HepG2 (cell line): ENCODE data around the gene CTBP1. TPM values are rescaled to one million over a fixed set of nuclear protein-coding genes. Genes with fewer than 3 reads are reported as not detected.

Experiments
- ELK4 ChIP-seq: sonication (generic); formaldehyde crosslinking; IDR thresholded peaks from 2 replicates; pipeline ENCODE4 v1.9.0; 2021; ENCODE audit warnings: missing genetic modification reagents, borderline replicate concordance
- HIVEP1 ChIP-seq: sonication (generic); formaldehyde crosslinking; IDR thresholded peaks from 2 replicates; pipeline ENCODE4 v1.4.0; 2020; ENCODE audit warnings: mild to moderate bottlenecking, missing genetic modification reagents
- HMG20B ChIP-seq: conservative IDR thresholded peaks from 2 replicates; pipeline ENCODE4 v1.6.1; 2016; ENCODE audit warnings: missing genetic modification reagents, missing compliant biosample characterization
- HNRNPH1 ChIP-seq: fragments of 200-400 bp; formaldehyde crosslinking; optimal IDR thresholded peaks from 2 replicates; pipeline ENCODE3; 2017; ENCODE audit warnings: mild to moderate bottlenecking, low read depth, low read length
- ISL2 ChIP-seq: sonication (generic); formaldehyde crosslinking; IDR thresholded peaks from 2 replicates; pipeline ENCODE4 v1.5.0; 2020; ENCODE audit warnings: missing genetic modification reagents
- JUND ChIP-seq: sonication (generic); formaldehyde crosslinking; IDR thresholded peaks from 2 replicates; pipeline ENCODE4 v1.8.0; 2022; ENCODE audit warnings: mild to moderate bottlenecking, missing genetic modification reagents
- KLF13 ChIP-seq: sonication (generic); formaldehyde crosslinking; IDR thresholded peaks from 2 replicates; pipeline ENCODE4 v1.4.0; 2020; ENCODE audit warnings: mild to moderate bottlenecking, missing genetic modification reagents
- KMT2A ChIP-seq: sonication (generic); formaldehyde crosslinking; IDR thresholded peaks from 2 replicates; pipeline ENCODE4 v1.4.0; 2020; ENCODE audit warnings: missing genetic modification reagents
- MAF1 ChIP-seq: sonication (generic); formaldehyde crosslinking; IDR thresholded peaks from 2 replicates; pipeline ENCODE4 v1.5.0; 2020; ENCODE audit warnings: missing genetic modification reagents, borderline replicate concordance
- PBX2 ChIP-seq: IDR thresholded peaks from 2 replicates; pipeline ENCODE4 v1.6.1; 2016; ENCODE audit warnings: control low read depth
- POLR2A ChIP-seq, 2 experiments: IDR thresholded peaks; 2 replicates each; pipeline ENCODE4 v1.6.1; 2011; ENCODE audit warnings: low read depth in 2 of 2, low read length in 2 of 2, mild to moderate bottlenecking in 1 of 2, moderate library complexity in 1 of 2; ENCODE audit not compliant: insufficient read depth in 1 of 2
- RBAK ChIP-seq: sonication (generic); formaldehyde crosslinking; IDR thresholded peaks from 2 replicates; pipeline ENCODE4 v1.5.1; 2020; ENCODE audit warnings: mild to moderate bottlenecking, missing genetic modification reagents
- SCMH1 ChIP-seq: sonication (generic); formaldehyde crosslinking; IDR thresholded peaks from 2 replicates; pipeline ENCODE4 v1.9.0; 2021; ENCODE audit warnings: missing genetic modification reagents, mild to moderate bottlenecking, borderline replicate concordance
- SETDB1 ChIP-seq: sonication (generic); formaldehyde crosslinking; IDR thresholded peaks from 2 replicates; pipeline ENCODE4 v1.5.1; 2020; ENCODE audit warnings: missing genetic modification reagents, mild to moderate bottlenecking, borderline replicate concordance
- SMAD9 ChIP-seq: sonication (generic); formaldehyde crosslinking; IDR thresholded peaks from 2 replicates; pipeline ENCODE4 v1.5.1; 2020; ENCODE audit warnings: mild to moderate bottlenecking, missing genetic modification reagents
- STAG1 ChIP-seq: sonication (generic); formaldehyde crosslinking; IDR thresholded peaks from 2 replicates; pipeline ENCODE4 v1.4.0; 2020; ENCODE audit warnings: missing genetic modification reagents
- THAP8 ChIP-seq: sonication (generic); formaldehyde crosslinking; IDR thresholded peaks from 2 replicates; pipeline ENCODE4 v1.5.1; 2020; ENCODE audit warnings: missing genetic modification reagents, mild to moderate bottlenecking, borderline replicate concordance
- YEATS2 ChIP-seq: sonication (generic); formaldehyde crosslinking; IDR thresholded peaks from 2 replicates; pipeline ENCODE4 v1.4.0; 2020; ENCODE audit warnings: missing genetic modification reagents, borderline replicate concordance
- ZBTB8A ChIP-seq: sonication (generic); formaldehyde crosslinking; IDR thresholded peaks from 2 replicates; pipeline ENCODE4 v1.4.0; 2020; ENCODE audit warnings: mild to moderate bottlenecking, low read depth, missing genetic modification reagents, borderline replicate concordance
- ZNF274 ChIP-seq: sonication (generic); formaldehyde crosslinking; IDR thresholded peaks from 2 replicates; pipeline ENCODE4 v1.5.1; 2020; ENCODE audit warnings: mild to moderate bottlenecking, missing genetic modification reagents
- ZNF501 ChIP-seq: sonication (generic); formaldehyde crosslinking; IDR thresholded peaks from 2 replicates; pipeline ENCODE4 v1.5.1; 2020; ENCODE audit warnings: mild to moderate bottlenecking, moderate library complexity, missing genetic modification reagents
- ZNF564 ChIP-seq: sonication (generic); formaldehyde crosslinking; IDR thresholded peaks from 2 replicates; pipeline ENCODE4 v1.8.1; 2023; ENCODE audit warnings: mild to moderate bottlenecking, missing genetic modification reagents
- ZNF569 ChIP-seq: sonication (generic); formaldehyde crosslinking; IDR thresholded peaks from 2 replicates; pipeline ENCODE4 v1.5.0; 2020; ENCODE audit warnings: mild to moderate bottlenecking, missing genetic modification reagents, moderate library complexity, borderline replicate concordance
- ZNF703 ChIP-seq: sonication (generic); formaldehyde crosslinking; IDR thresholded peaks from 2 replicates; pipeline ENCODE4 v1.5.1; 2020; ENCODE audit warnings: missing genetic modification reagents, mild to moderate bottlenecking, moderate library complexity, borderline replicate concordance
- ZNF710 ChIP-seq: sonication (generic); formaldehyde crosslinking; IDR thresholded peaks from 2 replicates; pipeline ENCODE4 v1.5.0; 2020; ENCODE audit warnings: mild to moderate bottlenecking, missing genetic modification reagents, borderline replicate concordance
- ZSCAN12 ChIP-seq: sonication (generic); formaldehyde crosslinking; IDR thresholded peaks from 2 replicates; pipeline ENCODE4 v1.9.0; 2021; ENCODE audit warnings: mild to moderate bottlenecking, missing genetic modification reagents
- polyA plus RNA-seq, 8 experiments: library from polyadenylated mRNA; depleted of rRNA in 3 of 8; stranded (reverse) in 7 of 8; unstranded in 1 of 8; fragments of >200 nt; fragmentation: Illumina TruSeq in 4 of 8; extraction: Trizol in 4 of 8; gene quantifications; 2 replicates each; pipeline versions ENCODE4 v1.2.1 to v1.2.3, GENCODE V29; 2011 to 2016; ENCODE audit warnings: low read depth in 4 of 8, missing spikeins in 1 of 8, mixed read lengths in 1 of 8; ENCODE audit not compliant: insufficient read depth in 1 of 8
- total RNA-seq, 5 experiments: library from RNA; depleted of rRNA; stranded (reverse); fragments of >200 nt; fragmentation: Illumina TruSeq; extraction: Trizol; gene quantifications; 2 replicates each; pipeline ENCODE4 v1.2.3, GENCODE V29; 2016; ENCODE audit warnings: low read depth in 1 of 5

CTBP1 gene
- total and polyA plus RNA-seq, 2 of the 13 experiments (the other 11 are each of a cell fraction or from before 2014, with no cell fraction given), result 78.5 to 112 TPM

- no peak for TF ChIP-seq PBX2 (CRISPR knock-in tag)
- TF ChIP-seq HMG20B (CRISPR knock-in tag), result 0 out of 2 replicates have a peak, but pooled peaks have one; percentile 11
- TF ChIP-seq SCMH1 (CRISPR knock-in tag), result no peak
- TF ChIP-seq MAF1, result no peak
- TF ChIP-seq ZNF710 (CRISPR knock-in tag), result no peak
- TF ChIP-seq ELK4 (CRISPR knock-in tag), result no peak
- TF ChIP-seq STAG1, result no peak
- TF ChIP-seq ZNF501, result peak; percentile 57; the same call in 1 of the 2 replicates
- TF ChIP-seq ZNF569, result no peak
- no peak for TF ChIP-seq KLF13 (CRISPR knock-in tag)
- no peak for TF ChIP-seq ZBTB8A
- no peak for TF ChIP-seq HNRNPH1
- peak; percentile 14; the same call in 1 of the 2 replicates for TF ChIP-seq ISL2 (CRISPR knock-in tag)
- peak; percentile 81 for TF ChIP-seq YEATS2 (CRISPR knock-in tag)
- 0 out of 2 replicates have a peak, but pooled peaks have one; percentile 11 for TF ChIP-seq ZNF564
- peak; percentile 69 to 76 for TF ChIP-seq POLR2A (IDR thresholded peaks at IDR 0.05; ENCODE audit: insufficient read depth in 1 of 2, low read depth in 2 of 2, low read length in 2 of 2)
- no peak; the same call in none of the 2 replicates for TF ChIP-seq ZNF274
- no peak for TF ChIP-seq HIVEP1 (CRISPR knock-in tag)
- TF ChIP-seq ZSCAN12, result no peak
- TF ChIP-seq ZNF703 (CRISPR knock-in tag), result no peak
- TF ChIP-seq RBAK (CRISPR knock-in tag), result no peak
- TF ChIP-seq JUND (CRISPR knock-in tag), result no peak
- TF ChIP-seq SMAD9, result no peak
- no peak for TF ChIP-seq SETDB1 (CRISPR knock-in tag)
- peak; percentile 81 for TF ChIP-seq KMT2A (CRISPR knock-in tag)
- no peak for TF ChIP-seq THAP8
Observed at GRCh38 chr4:1289207-1290164, 40.6 kb upstream of the CTBP1 start, which contains the start of gene MAEA (continued).
